NB4 (cell line): ENCODE measurements around the gene DENND1B.

Experiments used
- DNase-seq: peaks from one replicate; pipeline ENCODE4 v3.0.0; 2010; ENCODE audit warnings: low read depth
- H3K4me3 ChIP-seq: one replicate; pipeline ENCODE4 v1.5.1; 2011; ENCODE audit warnings: mild to moderate bottlenecking, low read depth, low read length, moderate library complexity
- MYC ChIP-seq: IDR thresholded peaks from 2 replicates; pipeline ENCODE4 v1.6.1; 2011; ENCODE audit warnings: low read depth, low read length
- POLR2A ChIP-seq: IDR thresholded peaks from 2 replicates; pipeline ENCODE4 v1.6.1; 2011; ENCODE audit warnings: mild to moderate bottlenecking; ENCODE audit not compliant: insufficient read length; ENCODE audit errors: extremely low read depth
- TF ChIP-seq, protein P1 (sequence below): IDR thresholded peaks from 2 replicates; pipeline ENCODE4 v1.6.1; 2011; ENCODE audit warnings: low read depth, low read length
- TF ChIP-seq, protein P2 (sequence below): IDR thresholded peaks from one replicate; pipeline ENCODE4 v1.5.1; 2012; ENCODE audit warnings: low read depth, low read length

The DENND1B gene

DNA sequence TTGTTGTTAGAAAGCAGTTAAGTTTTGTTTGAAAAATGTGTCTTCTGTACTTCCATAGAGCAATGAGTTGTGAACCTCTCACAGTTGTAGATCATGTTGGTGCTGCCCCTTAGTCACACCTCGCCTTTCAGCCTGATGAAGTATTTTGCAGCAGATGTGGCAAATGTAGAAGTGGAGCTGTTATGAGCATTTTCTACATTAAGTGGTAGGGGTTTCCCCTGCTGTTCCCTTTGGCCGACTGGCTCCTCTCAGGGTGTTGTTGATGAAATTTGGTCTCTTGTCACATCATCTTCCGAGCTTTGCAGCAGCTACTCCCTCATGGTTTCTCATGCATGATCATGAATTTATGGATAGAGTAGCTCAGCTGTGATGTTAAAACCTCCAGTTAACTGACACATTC is 33.6 kb upstream of the DENND1B start:
- no peak for TF ChIP-seq MYC
- TF ChIP-seq, protein P1, sequence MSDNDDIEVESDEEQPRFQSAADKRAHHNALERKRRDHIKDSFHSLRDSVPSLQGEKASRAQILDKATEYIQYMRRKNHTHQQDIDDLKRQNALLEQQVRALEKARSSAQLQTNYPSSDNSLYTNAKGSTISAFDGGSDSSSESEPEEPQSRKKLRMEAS: no peak
- TF ChIP-seq, protein P2, sequence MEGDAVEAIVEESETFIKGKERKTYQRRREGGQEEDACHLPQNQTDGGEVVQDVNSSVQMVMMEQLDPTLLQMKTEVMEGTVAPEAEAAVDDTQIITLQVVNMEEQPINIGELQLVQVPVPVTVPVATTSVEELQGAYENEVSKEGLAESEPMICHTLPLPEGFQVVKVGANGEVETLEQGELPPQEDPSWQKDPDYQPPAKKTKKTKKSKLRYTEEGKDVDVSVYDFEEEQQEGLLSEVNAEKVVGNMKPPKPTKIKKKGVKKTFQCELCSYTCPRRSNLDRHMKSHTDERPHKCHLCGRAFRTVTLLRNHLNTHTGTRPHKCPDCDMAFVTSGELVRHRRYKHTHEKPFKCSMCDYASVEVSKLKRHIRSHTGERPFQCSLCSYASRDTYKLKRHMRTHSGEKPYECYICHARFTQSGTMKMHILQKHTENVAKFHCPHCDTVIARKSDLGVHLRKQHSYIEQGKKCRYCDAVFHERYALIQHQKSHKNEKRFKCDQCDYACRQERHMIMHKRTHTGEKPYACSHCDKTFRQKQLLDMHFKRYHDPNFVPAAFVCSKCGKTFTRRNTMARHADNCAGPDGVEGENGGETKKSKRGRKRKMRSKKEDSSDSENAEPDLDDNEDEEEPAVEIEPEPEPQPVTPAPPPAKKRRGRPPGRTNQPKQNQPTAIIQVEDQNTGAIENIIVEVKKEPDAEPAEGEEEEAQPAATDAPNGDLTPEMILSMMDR: no peak
- TF ChIP-seq POLR2A: no peak
- no peak overlapping the region for H3K4me3 ChIP-seq
- no peak for DNase-seq

DNA sequence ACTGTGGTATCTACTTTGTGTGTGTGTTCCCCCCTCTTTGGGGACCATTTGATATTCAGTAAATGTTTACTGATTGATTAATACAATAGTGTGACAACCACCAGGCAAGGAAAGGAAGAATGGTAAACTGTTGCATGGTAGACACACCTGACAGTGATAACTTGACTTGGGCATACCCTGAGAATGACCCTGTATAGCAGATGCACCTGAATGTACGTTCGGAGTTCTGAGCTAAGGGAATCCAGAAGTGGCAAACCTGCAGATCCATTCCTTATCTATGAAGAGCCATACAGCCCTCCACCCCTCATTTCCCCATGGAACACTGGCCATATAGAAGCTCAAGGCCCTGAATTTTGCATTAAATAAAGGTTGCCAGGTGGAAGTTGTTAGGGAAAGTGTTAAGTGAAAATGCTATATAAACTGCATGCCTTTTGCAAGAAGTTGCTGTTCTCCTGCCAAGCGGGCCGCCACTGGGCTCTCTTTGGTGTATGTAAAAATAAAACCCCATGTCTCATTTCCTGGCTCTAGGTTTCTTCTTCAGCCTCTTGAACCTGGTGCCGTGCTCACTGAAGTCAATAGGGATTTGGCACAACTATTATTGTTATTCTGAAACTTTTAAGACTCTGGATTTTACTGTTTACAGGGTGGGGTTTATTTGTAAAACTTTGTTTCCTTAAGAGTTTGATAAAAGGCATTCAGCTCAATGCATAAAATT is 32.6 kb upstream of the DENND1B start:
- no peak for DNase-seq
- TF ChIP-seq POLR2A: no peak
- TF ChIP-seq, protein P2: no peak
- TF ChIP-seq, protein P1: no peak
- TF ChIP-seq MYC: no peak
- no peak overlapping the region for H3K4me3 ChIP-seq

DNA sequence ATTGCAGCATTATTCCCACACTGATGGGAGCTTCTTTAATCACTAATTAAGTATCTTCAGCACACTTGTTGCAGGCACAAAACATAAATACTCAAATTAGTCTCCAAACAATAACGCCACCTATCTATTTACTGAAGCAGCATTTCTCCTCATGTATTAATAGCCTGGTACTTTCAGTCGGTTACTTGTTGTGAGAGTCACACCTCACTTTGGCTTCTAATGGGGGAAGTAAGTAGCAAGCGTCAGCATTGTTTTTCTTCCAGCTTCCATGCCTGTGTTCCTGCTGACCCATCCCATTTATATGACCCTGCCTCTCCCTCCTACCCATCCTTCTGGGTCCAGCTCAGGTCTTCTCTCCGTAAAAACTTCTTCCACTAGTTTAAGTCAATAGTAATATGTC is 31.9 kb upstream of the DENND1B start:
- TF ChIP-seq POLR2A (no peak), MYC (no peak)
- TF ChIP-seq, protein P1: no peak
- TF ChIP-seq, protein P2: no peak
- H3K4me3 ChIP-seq: no peak overlapping the region
- no peak for DNase-seq

DNA sequence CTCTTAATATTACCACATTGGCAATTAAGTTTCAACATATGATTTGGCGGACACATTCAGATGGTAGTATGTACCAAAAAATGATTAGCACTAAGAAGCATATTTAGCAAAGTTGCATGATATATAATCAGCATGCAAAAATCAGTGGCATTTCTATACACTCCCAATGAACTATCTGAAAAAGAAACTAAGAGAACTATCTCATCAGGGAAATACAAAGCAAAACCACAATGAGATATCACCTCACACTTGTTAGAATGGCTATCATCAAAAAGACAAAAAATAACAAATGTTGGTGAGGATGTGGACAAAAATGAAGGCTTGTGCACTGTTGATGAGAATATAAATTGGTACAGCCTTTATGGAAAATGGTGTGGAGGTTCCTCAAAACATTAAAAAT is 31.4 kb upstream of the DENND1B start:
- no peak for DNase-seq
- TF ChIP-seq POLR2A (no peak), MYC (no peak)
- TF ChIP-seq, protein P2: no peak
- TF ChIP-seq, protein P1: no peak

DNA sequence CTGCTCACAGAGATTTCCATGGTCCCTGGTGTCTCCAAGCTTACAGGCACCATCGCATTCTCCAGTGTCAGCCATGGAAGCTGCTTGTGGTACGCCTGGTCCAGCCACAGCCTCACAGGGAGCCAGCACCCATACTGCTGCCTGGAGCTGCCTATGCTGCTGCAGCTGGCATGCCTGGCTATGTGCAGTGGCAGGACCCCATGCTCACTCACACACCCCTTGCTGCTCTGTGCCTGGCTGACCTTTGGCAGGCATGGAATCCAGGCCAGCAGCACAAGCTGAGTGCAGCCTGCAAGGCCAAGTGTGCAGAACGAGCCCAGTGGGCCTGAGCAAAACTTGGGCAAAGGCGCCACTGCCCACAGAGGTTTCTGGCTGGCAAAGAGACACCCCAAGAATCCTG is 26.4 kb upstream of the DENND1B start:
- H3K4me3 ChIP-seq: no peak overlapping the region
- no peak for DNase-seq
- TF ChIP-seq, protein P2: no peak
- TF ChIP-seq, protein P1: no peak
- TF ChIP-seq POLR2A (no peak), MYC (no peak)

More for the DNA sequence above, 31.4 kb upstream of the DENND1B start:
- no peak overlapping the region for H3K4me3 ChIP-seq
